Skeletal muscle satellite cell (primary cell): ENCODE results near the gene SLC12A1.

ENCODE experiments used
- H3K27me3 ChIP-seq: 2 replicates; pipeline ENCODE4 v1.7.0; 2013; ENCODE audit warnings: low read length; ENCODE audit not compliant: control insufficient read depth, insufficient read depth
- H3K36me3 ChIP-seq: 2 replicates; pipeline ENCODE4 v1.7.0; 2013; ENCODE audit warnings: mild to moderate bottlenecking, control low read depth, low read length; ENCODE audit not compliant: insufficient read depth
- H3K4me1 ChIP-seq: 2 replicates; pipeline ENCODE4 v1.7.0; 2013; ENCODE audit warnings: low read length; ENCODE audit not compliant: control insufficient read depth, insufficient read depth
- H3K4me2 ChIP-seq: 2 replicates; pipeline ENCODE4 v1.7.0; 2013; ENCODE audit warnings: mild to moderate bottlenecking, low read length
- H3K4me3 ChIP-seq: 2 replicates; pipeline ENCODE4 v1.7.0; 2013; ENCODE audit warnings: low read length
- H3K9ac ChIP-seq: 2 replicates; pipeline ENCODE4 v1.7.0; 2013; ENCODE audit warnings: mild to moderate bottlenecking, low read depth, low read length, moderate library complexity
- H3K9me3 ChIP-seq: replicated peaks from 2 replicates; pipeline ENCODE4 v1.7.0; 2013; ENCODE audit warnings: mild to moderate bottlenecking, control low read depth, low read length

SLC12A1 gene

GRCh38 chr15:48190932-48191573 lies 15.0 kb upstream of the SLC12A1 start:
- H3K4me3 ChIP-seq, result no peak overlapping the region
- H3K9ac ChIP-seq, result no peak overlapping the region

GRCh38 chr15:48191574-48192225 lies 14.4 kb upstream of the SLC12A1 start, which contains the start of gene CTXN2:
CTXN2 (plus strand) TSS chr15:48191665; CDS start chr15:48201301, 9,636 bp downstream.
- no peak within 1 kb of the TSS for H3K9ac ChIP-seq
- H3K4me3 ChIP-seq, result no peak within 1 kb of the TSS
- H3K27me3 ChIP-seq, result peaks cover 10% of the 10 kb centered on the region

More at GRCh38 chr15:48190932-48191573, 15.0 kb upstream of the SLC12A1 start:
- no peaks in the 10 kb centered on the region for H3K4me1 ChIP-seq
- peaks cover 12% of the 10 kb centered on the region for H3K27me3 ChIP-seq
- H3K9me3 ChIP-seq, result no peaks in the 10 kb centered on the region
- H3K4me2 ChIP-seq, result peak overlapping the region; percentile 54
- H3K36me3 ChIP-seq, result no peaks in the 10 kb centered on the region

GRCh38 chr15:48202068-48202467 lies 4.0 kb upstream of the SLC12A1 start:
- Histone ChIP-seq H3K9ac (no peak overlapping the region), H3K36me3 (no peaks in the 10 kb centered on the region), H3K27me3 (peaks cover 19% of the 10 kb centered on the region), H3K4me3 (no peak overlapping the region), H3K4me2 (no peak overlapping the region), H3K4me1 (no peaks in the 10 kb centered on the region), H3K9me3 (no peaks in the 10 kb centered on the region)

More at GRCh38 chr15:48191574-48192225, 14.4 kb upstream of the SLC12A1 start, which contains the start of gene CTXN2:
- Histone ChIP-seq H3K9me3 (no peaks in the 10 kb centered on the region), H3K36me3 (no peaks in the 10 kb centered on the region), H3K4me2 (peak within 1 kb of the TSS; percentile 54), H3K4me1 (no peaks in the 10 kb centered on the region)

GRCh38 chr15:48221261-48221660 lies 15.2 kb downstream of the SLC12A1 start:
- Histone ChIP-seq H3K36me3 (no peaks in the 10 kb centered on the region), H3K9ac (no peak overlapping the region), H3K4me3 (no peak overlapping the region), H3K9me3 (no peaks in the 10 kb centered on the region), H3K4me1 (no peaks in the 10 kb centered on the region), H3K4me2 (no peak overlapping the region), H3K27me3 (peaks cover 23% of the 10 kb centered on the region)

GRCh38 chr15:48221885-48222284 lies 15.8 kb downstream of the SLC12A1 start:
- Histone ChIP-seq H3K4me3 (no peak overlapping the region), H3K36me3 (no peaks in the 10 kb centered on the region), H3K9me3 (no peaks in the 10 kb centered on the region), H3K27me3 (peaks cover 26% of the 10 kb centered on the region), H3K4me1 (no peaks in the 10 kb centered on the region), H3K4me2 (no peak overlapping the region), H3K9ac (no peak overlapping the region)

GRCh38 chr15:48222627-48223026 lies 16.5 kb downstream of the SLC12A1 start:
- no peaks in the 10 kb centered on the region for H3K4me1 ChIP-seq
- H3K9me3 ChIP-seq, result no peaks in the 10 kb centered on the region
- no peak overlapping the region for H3K9ac ChIP-seq
- no peak overlapping the region for H3K4me3 ChIP-seq
- H3K36me3 ChIP-seq, result no peaks in the 10 kb centered on the region
- H3K27me3 ChIP-seq, result peaks cover 26% of the 10 kb centered on the region
- H3K4me2 ChIP-seq, result no peak overlapping the region

GRCh38 chr15:48225771-48226170 lies 19.7 kb downstream of the SLC12A1 start:
- Histone ChIP-seq H3K4me3 (no peak overlapping the region), H3K4me1 (no peaks in the 10 kb centered on the region), H3K9me3 (no peaks in the 10 kb centered on the region), H3K27me3 (peaks cover 26% of the 10 kb centered on the region), H3K9ac (no peak overlapping the region), H3K4me2 (no peak overlapping the region), H3K36me3 (no peaks in the 10 kb centered on the region)

GRCh38 chr15:48230498-48230897 lies 24.4 kb downstream of the SLC12A1 start:
- H3K4me1 ChIP-seq, result no peaks in the 10 kb centered on the region
- H3K4me2 ChIP-seq, result no peak overlapping the region
- no peaks in the 10 kb centered on the region for H3K36me3 ChIP-seq
- no peaks in the 10 kb centered on the region for H3K9me3 ChIP-seq
- H3K9ac ChIP-seq, result no peak overlapping the region
- no peak overlapping the region for H3K4me3 ChIP-seq
- H3K27me3 ChIP-seq, result peaks cover 9% of the 10 kb centered on the region

GRCh38 chr15:48233246-48233645 lies 27.1 kb downstream of the SLC12A1 start:
- H3K4me3 ChIP-seq, result no peak overlapping the region
- no peaks in the 10 kb centered on the region for H3K27me3 ChIP-seq
- H3K9ac ChIP-seq, result no peak overlapping the region
- H3K4me2 ChIP-seq, result no peak overlapping the region
- no peaks in the 10 kb centered on the region for H3K4me1 ChIP-seq
- no peaks in the 10 kb centered on the region for H3K9me3 ChIP-seq
- H3K36me3 ChIP-seq, result no peaks in the 10 kb centered on the region

GRCh38 chr15:48239334-48239733 lies 33.2 kb downstream of the SLC12A1 start:
- Histone ChIP-seq H3K9ac (no peak overlapping the region), H3K9me3 (no peaks in the 10 kb centered on the region), H3K4me1 (no peaks in the 10 kb centered on the region), H3K27me3 (no peaks in the 10 kb centered on the region), H3K4me3 (no peak overlapping the region), H3K36me3 (no peaks in the 10 kb centered on the region), H3K4me2 (no peak overlapping the region)

- Histone ChIP-seq H3K4me1 (no peaks in the 10 kb centered on the region), H3K4me3 (no peak overlapping the region), H3K36me3 (no peaks in the 10 kb centered on the region), H3K27me3 (no peaks in the 10 kb centered on the region), H3K9me3 (no peaks in the 10 kb centered on the region), H3K9ac (no peak overlapping the region), H3K4me2 (no peak overlapping the region)
Observed at GRCh38 chr15:48242015-48242414, 35.9 kb downstream of the SLC12A1 start.

GRCh38 chr15:48242535-48242934 lies 36.4 kb downstream of the SLC12A1 start:
- Histone ChIP-seq H3K36me3 (no peaks in the 10 kb centered on the region), H3K4me1 (no peaks in the 10 kb centered on the region), H3K4me3 (no peak overlapping the region), H3K9ac (no peak overlapping the region), H3K4me2 (no peak overlapping the region), H3K27me3 (no peaks in the 10 kb centered on the region), H3K9me3 (no peaks in the 10 kb centered on the region)
